ENCODE results near the gene ZNF268.

The ZNF268 gene

GRCh38 chr12:133181238-133181959 is at the start of gene ZNF268:
Gene ZNF268, plus strand, starts transcription at chr12:133181495. Its CDS starts 503 bp downstream, at chr12:133181998.
- DNase-seq = peak; percentile 88

- no peak for DNase-seq
Measured at GRCh38 chr12:133135747-133136146, 45.5 kb upstream of the ZNF268 start.

GRCh38 chr12:133145981-133146380 is 35.3 kb upstream of the ZNF268 start:
- no peak for DNase-seq

GRCh38 chr12:133156125-133156690 is 25.1 kb upstream of the ZNF268 start:
- DNase-seq = no peak

- DNase-seq = no peak
Measured at GRCh38 chr12:133165776-133166175, 15.5 kb upstream of the ZNF268 start.

GRCh38 chr12:133172491-133172890 is 8.8 kb upstream of the ZNF268 start:
- no peak for DNase-seq

- DNase-seq = no peak
Measured at GRCh38 chr12:133174901-133175300, 6.4 kb upstream of the ZNF268 start.

GRCh38 chr12:133180669-133181068 is 626 bp upstream of the ZNF268 start:
- no peak for DNase-seq

GRCh38 chr12:133190176-133190575 is 8.9 kb downstream of the ZNF268 start:
- DNase-seq = no peak

GRCh38 chr12:133192847-133193246 is 11.6 kb downstream of the ZNF268 start:
- no peak for DNase-seq

GRCh38 chr12:133201888-133202287 is 20.6 kb downstream of the ZNF268 start:
- DNase-seq = no peak

GRCh38 chr12:133202493-133203343 is 21.4 kb downstream of the ZNF268 start:
- no peak for DNase-seq

- no peak for DNase-seq
Measured at GRCh38 chr12:133203344-133204263, 22.3 kb downstream of the ZNF268 start.

- no peak for DNase-seq
Measured at GRCh38 chr12:133204264-133204603, 22.9 kb downstream of the ZNF268 start.

- DNase-seq = no peak
Measured at GRCh38 chr12:133206390-133206789, 25.1 kb downstream of the ZNF268 start.

- DNase-seq = no peak
Measured at GRCh38 chr12:133215724-133216123, 34.4 kb downstream of the ZNF268 start.

- no peak for DNase-seq
Measured at GRCh38 chr12:133217219-133217618, 35.9 kb downstream of the ZNF268 start.

- no peak for DNase-seq
Measured at GRCh38 chr12:133220521-133220920, 39.2 kb downstream of the ZNF268 start.

- DNase-seq = no peak
Measured at GRCh38 chr12:133221241-133221640, 39.9 kb downstream of the ZNF268 start.

GRCh38 chr12:133222211-133222610 is 40.9 kb downstream of the ZNF268 start:
- DNase-seq = no peak

GRCh38 chr12:133225527-133225926 is 44.2 kb downstream of the ZNF268 start:
- DNase-seq = no peak

GRCh38 chr12:133226690-133227089 is 45.4 kb downstream of the ZNF268 start:
- no peak for DNase-seq

Measured in left hindlimb (tissue), 1 donor.